Peyer's patch (tissue), 4 donors: ENCODE data around the gene SSH2.

Experiments used
- POLR2A ChIP-seq, 2 donors: fragments of 450-650 bp; IDR thresholded peaks; one replicate each; pipeline ENCODE4 v1.5.1; 2017; ENCODE audit warnings: antibody characterized with exemption in 2 of 2, mild to moderate bottlenecking in 2 of 2, moderate library complexity in 2 of 2
- TF ChIP-seq, protein P1 (sequence below), 6 experiments: fragments of 450-650 bp in 4 of 6; fragments of 200-600 bp in 2 of 6; sonication (generic) in 1 of 6; IDR thresholded peaks; one replicate each; pipeline ENCODE4 v1.5.1; 2017 to 2019; ENCODE audit warnings: antibody characterized with exemption in 6 of 6, mild to moderate bottlenecking in 3 of 6, moderate library complexity in 1 of 6

GRCh38 chr17:29642171-29642611 is 287.8 kb downstream of the SSH2 start:
- TF ChIP-seq, protein P1, sequence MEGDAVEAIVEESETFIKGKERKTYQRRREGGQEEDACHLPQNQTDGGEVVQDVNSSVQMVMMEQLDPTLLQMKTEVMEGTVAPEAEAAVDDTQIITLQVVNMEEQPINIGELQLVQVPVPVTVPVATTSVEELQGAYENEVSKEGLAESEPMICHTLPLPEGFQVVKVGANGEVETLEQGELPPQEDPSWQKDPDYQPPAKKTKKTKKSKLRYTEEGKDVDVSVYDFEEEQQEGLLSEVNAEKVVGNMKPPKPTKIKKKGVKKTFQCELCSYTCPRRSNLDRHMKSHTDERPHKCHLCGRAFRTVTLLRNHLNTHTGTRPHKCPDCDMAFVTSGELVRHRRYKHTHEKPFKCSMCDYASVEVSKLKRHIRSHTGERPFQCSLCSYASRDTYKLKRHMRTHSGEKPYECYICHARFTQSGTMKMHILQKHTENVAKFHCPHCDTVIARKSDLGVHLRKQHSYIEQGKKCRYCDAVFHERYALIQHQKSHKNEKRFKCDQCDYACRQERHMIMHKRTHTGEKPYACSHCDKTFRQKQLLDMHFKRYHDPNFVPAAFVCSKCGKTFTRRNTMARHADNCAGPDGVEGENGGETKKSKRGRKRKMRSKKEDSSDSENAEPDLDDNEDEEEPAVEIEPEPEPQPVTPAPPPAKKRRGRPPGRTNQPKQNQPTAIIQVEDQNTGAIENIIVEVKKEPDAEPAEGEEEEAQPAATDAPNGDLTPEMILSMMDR (IDR thresholded peaks at IDR 0.05) = no peak
- no peak for TF ChIP-seq POLR2A (IDR thresholded peaks at IDR 0.05)
